HG03354 (cell line): ENCODE results near the gene NUCB1.
"Not testable (repeated sequence)": the region's sequence is repeated elsewhere in the genome, so short reads cannot be mapped to it uniquely, and the experiment has no call there.

Source experiments
- ATAC-seq: cut with Tn5 transposase; IDR thresholded peaks from one replicate; pipeline ENCODE4 v1.9.1; 2021; ENCODE audit warnings: mild to moderate bottlenecking; ENCODE audit not compliant: unreplicated experiment, poor library complexity, severe bottlenecking

NUCB1 gene

DNA sequence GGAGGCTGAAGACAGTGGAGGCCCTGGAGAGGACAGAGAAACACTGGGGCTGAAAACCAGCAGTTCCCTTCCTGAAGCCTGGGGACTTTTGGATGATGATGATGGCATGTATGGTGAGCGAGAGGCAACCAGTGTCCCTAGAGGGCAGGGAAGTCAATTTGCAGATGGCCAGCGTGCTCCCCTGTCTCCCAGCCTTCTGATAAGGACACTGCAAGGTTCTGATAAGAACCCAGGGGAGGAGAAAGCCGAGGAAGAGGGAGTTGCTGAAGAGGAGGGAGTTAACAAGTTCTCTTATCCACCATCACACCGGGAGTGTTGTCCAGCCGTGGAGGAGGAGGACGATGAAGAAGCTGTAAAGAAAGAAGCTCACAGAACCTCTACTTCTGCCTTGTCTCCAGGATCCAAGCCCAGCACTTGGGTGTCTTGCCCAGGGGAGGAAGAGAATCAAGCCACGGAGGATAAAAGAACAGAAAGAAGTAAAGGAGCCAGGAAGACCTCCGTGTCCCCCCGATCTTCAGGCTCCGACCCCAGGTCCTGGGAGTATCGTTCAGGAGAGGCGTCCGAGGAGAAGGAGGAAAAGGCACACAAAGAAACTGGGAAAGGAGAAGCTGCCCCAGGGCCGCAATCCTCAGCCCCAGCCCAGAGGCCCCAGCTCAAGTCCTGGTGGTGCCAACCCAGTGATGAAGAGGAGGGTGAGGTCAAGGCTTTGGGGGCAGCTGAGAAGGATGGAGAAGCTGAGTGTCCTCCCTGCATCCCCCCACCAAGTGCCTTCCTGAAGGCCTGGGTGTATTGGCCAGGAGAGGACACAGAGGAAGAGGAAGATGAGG lies 26.4 kb upstream of the NUCB1 start:
- ATAC-seq, result no peak

- no peak for ATAC-seq
These were observed 25.6 kb upstream of the NUCB1 start for GRCh38 chr19:48874303-48875135.

DNA sequence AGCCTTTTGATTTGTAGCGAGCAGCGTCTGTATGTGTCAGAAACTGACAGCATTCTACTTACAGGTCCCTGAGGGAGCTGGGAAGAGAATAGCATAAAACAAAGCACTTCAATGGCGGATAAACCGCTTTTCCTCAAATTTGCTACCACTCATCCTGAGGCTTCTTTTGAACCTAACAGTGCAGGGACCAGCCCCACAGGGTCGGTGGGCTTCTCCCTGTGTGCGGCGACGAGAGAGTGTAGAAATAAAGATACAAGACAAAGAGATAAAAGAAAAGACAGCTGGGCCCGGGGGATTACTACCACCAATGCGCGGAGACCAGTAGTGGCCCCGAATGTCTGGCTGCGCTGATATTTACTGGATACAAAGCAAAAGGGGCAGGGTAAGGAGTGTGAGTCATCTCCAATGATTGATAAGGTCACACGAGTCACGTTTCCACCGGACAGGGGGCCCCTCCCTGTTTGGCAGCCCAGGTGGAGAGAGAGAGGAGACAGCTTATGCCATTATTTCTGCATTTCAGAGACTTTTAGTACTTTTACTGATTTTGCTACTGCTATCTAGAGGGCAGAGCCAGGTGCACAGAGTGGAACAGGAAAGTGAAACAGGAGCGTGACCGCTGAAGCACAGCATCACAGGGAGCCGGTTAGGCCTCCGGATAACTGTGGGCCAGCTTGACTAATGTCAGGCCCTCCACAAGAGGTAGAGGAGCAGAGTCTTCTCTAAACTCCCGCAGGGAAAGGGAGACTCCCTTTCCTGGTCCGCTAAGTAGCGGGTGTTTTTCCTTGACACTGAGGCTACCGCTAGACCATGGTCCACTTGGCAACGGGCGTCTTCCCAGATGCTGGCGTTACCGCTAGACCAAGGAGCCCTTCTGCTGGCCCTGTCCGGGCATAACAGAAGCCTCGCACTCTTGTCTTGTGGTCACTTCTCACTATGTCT lies 23.8 kb upstream of the NUCB1 start:
- not testable (repeated sequence) for ATAC-seq

GRCh38 chr19:48877855-48878195 lies 22.3 kb upstream of the NUCB1 start:
- ATAC-seq, result no peak

DNA sequence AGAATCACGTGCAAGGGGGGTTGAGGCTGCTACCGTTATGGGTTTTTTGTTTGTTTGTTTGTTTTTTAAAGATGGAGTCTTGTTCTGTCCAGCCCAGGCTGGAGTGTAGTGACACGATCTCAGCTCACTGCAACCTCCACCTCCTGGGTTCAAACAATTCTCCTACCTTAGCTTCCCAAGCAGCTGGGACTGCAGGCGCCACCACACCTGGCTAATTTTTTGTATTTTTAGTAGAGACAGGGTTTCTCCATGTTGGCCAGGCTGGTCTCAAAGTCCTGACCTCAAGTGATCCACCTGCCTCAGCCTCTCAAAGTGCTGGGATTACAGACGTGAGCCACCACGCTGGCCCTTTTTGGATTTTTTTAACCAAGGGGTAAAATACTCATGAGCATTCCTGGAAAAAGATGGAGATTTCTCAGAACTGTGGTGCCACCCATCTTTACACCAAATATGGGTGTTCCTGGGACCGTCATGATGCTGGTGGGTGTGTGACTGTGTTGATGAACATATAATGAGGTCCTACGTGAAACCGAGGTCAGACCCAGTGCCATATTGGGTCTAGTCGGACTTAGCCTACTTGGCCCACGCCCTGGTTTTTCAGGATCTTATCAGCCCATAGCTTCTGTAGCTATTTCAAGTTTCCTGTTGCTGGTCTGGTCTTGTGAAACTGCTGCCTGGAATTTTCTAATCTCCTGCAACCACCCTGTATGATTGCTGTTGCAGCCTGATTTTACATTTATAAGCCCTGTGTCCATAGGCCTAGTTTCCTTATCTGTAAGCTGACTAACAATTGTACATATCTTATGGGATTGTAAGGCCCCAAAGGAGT lies 21.7 kb upstream of the NUCB1 start:
- no peak for ATAC-seq

DNA sequence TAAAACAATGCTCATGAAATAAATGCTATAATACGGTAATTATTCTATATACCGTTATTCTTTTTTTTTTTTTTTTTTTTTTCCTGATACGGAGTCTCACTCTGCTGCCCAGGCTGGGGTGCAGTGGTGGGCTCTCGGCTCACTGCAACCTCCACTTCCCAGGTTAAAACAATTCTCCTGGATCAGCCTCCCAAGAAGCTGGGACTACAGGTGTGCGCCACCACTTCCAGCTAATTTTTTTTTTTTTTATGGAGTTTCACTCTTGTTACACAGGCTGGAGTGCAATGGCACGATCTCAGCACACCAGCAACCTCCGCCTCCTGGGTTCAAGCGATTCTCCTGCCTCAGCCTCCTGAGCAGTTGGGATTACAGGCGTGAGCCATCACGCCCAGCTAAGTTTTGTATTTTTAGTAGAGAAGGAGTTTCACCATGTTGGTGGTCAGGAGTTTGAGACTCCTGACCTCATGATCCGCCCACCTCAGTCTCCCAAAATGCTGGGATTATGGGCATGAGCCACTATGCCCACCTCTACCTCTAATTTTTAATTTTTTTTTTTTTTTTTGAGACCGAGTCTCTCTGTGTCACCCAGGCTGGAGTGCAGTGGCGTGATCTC lies 21.0 kb upstream of the NUCB1 start:
- ATAC-seq, result no peak

DNA sequence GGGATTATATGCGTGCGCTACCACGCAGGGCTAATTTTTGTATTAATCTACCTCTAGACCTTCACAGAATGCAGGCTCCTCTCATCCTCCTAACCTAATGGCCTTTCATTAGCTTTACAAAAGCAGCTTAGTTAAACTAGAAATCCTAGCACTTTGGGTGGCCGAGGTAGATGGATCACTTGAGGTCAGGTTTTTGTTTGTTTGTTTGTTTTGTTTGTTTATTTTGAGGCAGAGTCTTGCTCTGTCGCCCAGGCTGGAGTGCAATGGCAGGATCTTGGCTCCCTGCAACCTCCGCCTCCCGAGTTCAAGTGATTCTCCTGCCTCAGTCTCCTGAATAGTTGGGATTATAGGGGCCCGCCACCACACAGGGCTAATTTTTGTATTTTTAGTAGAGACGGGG lies 20.4 kb upstream of the NUCB1 start:
- ATAC-seq, result not testable (repeated sequence)

GRCh38 chr19:48881741-48882657 lies 18.1 kb upstream of the NUCB1 start:
- no peak for ATAC-seq

GRCh38 chr19:48883726-48884125 lies 16.4 kb upstream of the NUCB1 start:
- ATAC-seq, result no peak

DNA sequence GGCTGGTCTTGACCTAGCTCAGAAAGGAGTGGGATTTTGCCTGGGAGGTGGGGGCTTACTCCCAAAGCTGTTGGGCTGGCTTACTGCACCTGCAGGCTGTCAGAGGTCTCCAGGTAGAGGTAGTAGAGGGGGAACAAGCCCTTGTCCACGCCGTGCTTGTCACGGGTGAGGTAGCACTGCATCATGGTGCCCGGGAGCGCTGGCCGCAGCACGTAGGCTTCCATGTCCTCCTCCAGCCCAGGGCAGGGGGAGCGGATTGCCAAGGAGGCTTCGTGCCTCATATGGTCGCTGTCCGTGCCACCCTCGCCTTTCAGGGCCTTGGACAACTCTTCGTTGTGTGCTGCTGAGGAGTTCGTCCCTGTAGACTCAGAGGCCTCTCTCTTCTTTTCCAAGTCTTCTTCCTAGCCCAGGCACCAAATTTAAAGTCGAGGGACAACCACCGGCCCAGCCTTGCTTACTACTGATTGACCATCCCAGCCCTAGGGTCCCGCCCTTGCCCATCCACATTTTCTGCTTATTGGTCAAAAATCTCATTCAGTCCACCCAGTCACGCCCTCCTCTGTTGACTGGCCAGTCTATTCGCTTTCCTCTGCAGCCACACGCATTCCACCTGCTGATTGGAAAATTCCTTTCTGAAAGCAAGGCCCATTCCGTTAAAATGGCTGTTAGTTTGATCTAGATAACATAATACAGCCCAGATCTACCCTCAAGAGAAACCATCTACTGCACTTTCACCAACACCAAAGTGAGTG lies 12.1 kb upstream of the NUCB1 start:
- ATAC-seq, result no peak

- not testable (repeated sequence) for ATAC-seq
These were observed 10.6 kb upstream of the NUCB1 start for GRCh38 chr19:48889496-48889895.

- ATAC-seq, result no peak
These were observed 9.6 kb upstream of the NUCB1 start for GRCh38 chr19:48890551-48890950.

DNA sequence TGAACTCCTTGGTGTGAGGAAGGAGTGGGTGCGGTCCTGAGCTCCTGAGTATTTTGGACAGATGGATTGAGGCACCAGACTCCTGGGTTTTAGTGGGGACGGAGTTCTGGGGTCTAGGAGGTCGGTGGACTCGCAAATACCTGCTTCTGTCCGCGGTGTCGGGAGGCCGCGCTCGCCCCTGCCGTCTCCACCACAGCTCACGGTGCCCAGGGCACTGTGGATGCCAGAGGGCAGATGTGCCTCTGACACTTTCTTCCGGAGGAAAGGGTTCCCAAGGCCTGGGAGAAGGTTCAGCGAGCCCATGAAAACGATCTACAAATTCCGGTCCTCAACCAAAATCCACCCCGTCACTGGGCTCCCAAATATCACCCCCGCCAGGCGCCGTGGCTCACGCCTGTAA lies 4.9 kb upstream of the NUCB1 start:
- no peak for ATAC-seq

DNA sequence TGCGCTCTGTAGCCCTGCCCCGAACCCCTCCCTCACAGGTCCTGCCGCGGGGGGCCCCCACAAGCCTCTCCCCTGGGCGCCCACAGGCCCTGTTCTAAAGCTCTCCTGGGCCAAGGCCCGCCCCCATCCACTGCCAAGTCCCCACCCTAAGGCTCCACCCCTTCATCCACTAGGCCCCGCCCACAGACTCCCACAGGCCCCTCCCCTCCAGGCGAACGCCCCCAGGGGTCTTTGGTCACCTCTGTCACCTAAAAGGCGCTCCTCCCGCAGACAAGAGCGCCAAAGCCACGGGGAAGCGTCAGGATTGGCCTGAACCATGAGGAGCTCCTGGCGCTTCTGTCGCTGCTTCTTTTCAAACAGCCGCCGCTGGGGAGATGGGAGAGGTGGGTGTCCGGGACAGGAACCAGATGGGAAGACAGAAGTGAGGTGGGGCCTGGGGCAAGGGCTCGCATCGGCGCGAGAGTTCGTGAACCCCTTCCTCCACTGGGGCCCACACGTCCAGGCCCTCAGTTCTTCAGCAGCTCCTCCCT lies 3.9 kb upstream of the NUCB1 start:
- no peak for ATAC-seq

GRCh38 chr19:48897181-48897580 lies 2.9 kb upstream of the NUCB1 start:
- no peak for ATAC-seq

- not testable (repeated sequence) for ATAC-seq
These were observed 744 bp upstream of the NUCB1 start for GRCh38 chr19:48899386-48899749.
